HepG2 (cell line): Measurements from ENCODE around the gene NUDT22. TPM values are rescaled to one million over a fixed set of nuclear protein-coding genes. Genes with fewer than 3 reads are reported as not detected.

ENCODE experiments used
- CEBPG ChIP-seq: IDR thresholded peaks from 2 replicates; pipeline ENCODE4 v1.6.1; 2016
- CREBL2 ChIP-seq: sonication (generic); formaldehyde crosslinking; IDR thresholded peaks from 2 replicates; pipeline ENCODE4 v1.8.1; 2023; ENCODE audit warnings: missing genetic modification reagents, mild to moderate bottlenecking, borderline replicate concordance
- HNF1B ChIP-seq: sonication (generic); formaldehyde crosslinking; IDR thresholded peaks from 2 replicates; pipeline ENCODE4 v1.5.1; 2020; ENCODE audit warnings: mild to moderate bottlenecking, moderate library complexity, missing genetic modification reagents
- KLF15 ChIP-seq: sonication (generic); formaldehyde crosslinking; IDR thresholded peaks from 2 replicates; pipeline ENCODE4 v1.8.1; 2023; ENCODE audit warnings: borderline replicate concordance, mild to moderate bottlenecking, inconsistent platforms, missing genetic modification reagents, mixed read lengths
- MIER2 ChIP-seq: IDR thresholded peaks from 2 replicates; pipeline ENCODE4 v1.6.1; 2016; ENCODE audit warnings: missing biosample characterization, missing genetic modification reagents
- NKX3-1 ChIP-seq: sonication (generic); formaldehyde crosslinking; IDR thresholded peaks from 2 replicates; pipeline ENCODE4 v1.5.0; 2020; ENCODE audit warnings: missing genetic modification reagents
- SALL2 ChIP-seq: sonication (generic); formaldehyde crosslinking; IDR thresholded peaks from 2 replicates; pipeline ENCODE4 v1.8.1; 2023; ENCODE audit warnings: mild to moderate bottlenecking, missing genetic modification reagents, inconsistent platforms
- SOX13 ChIP-seq, 3 experiments: fragments of 450-650 bp in 1 of 3; sonication (generic) in 1 of 3; formaldehyde crosslinking in 1 of 3; IDR thresholded peaks in 2 of 3; conservative IDR thresholded peaks in 1 of 3; 2 replicates each; pipeline versions ENCODE4 v1.5.0 to v1.6.1; 2016 to 2020; ENCODE audit warnings: antibody characterized with exemption in 1 of 3, mild to moderate bottlenecking in 1 of 3, missing compliant biosample characterization in 1 of 3, missing genetic modification reagents in 1 of 3, moderate library complexity in 1 of 3
- SP5 ChIP-seq: IDR thresholded peaks from 2 replicates; pipeline ENCODE4 v1.6.1; 2016; ENCODE audit warnings: low read depth, borderline replicate concordance
- STAG1 ChIP-seq: sonication (generic); formaldehyde crosslinking; IDR thresholded peaks from 2 replicates; pipeline ENCODE4 v1.4.0; 2020; ENCODE audit warnings: missing genetic modification reagents
- THYN1 ChIP-seq: sonication (generic); formaldehyde crosslinking; IDR thresholded peaks from 2 replicates; pipeline ENCODE4 v1.8.1; 2023; ENCODE audit warnings: low read depth, mild to moderate bottlenecking, moderate library complexity, missing genetic modification reagents, borderline replicate concordance
- ZFYVE20 ChIP-seq: sonication (generic); formaldehyde crosslinking; IDR thresholded peaks from 2 replicates; pipeline ENCODE4 v1.8.0; 2023; ENCODE audit warnings: low read depth, mild to moderate bottlenecking, moderate library complexity, missing genetic modification reagents, borderline replicate concordance
- ZNF446 ChIP-seq: sonication (generic); formaldehyde crosslinking; IDR thresholded peaks from 2 replicates; pipeline ENCODE4 v1.5.0; 2020; ENCODE audit warnings: mild to moderate bottlenecking, missing genetic modification reagents
- ZNF790 ChIP-seq: sonication (generic); formaldehyde crosslinking; IDR thresholded peaks from 2 replicates; pipeline ENCODE4 v1.8.0; 2022; ENCODE audit warnings: missing genetic modification reagents, mild to moderate bottlenecking, borderline replicate concordance
- ZSCAN22 ChIP-seq: sonication (generic); formaldehyde crosslinking; IDR thresholded peaks from 2 replicates; pipeline ENCODE4 v1.4.0; 2020; ENCODE audit warnings: mild to moderate bottlenecking, missing genetic modification reagents
- ZSCAN31 ChIP-seq: sonication (generic); formaldehyde crosslinking; IDR thresholded peaks from 2 replicates; pipeline ENCODE4 v1.5.0; 2020; ENCODE audit warnings: low read depth, mild to moderate bottlenecking, missing genetic modification reagents
- polyA plus RNA-seq, 8 experiments: library from polyadenylated mRNA; depleted of rRNA in 3 of 8; stranded (reverse) in 7 of 8; unstranded in 1 of 8; fragments of >200 nt; fragmentation: Illumina TruSeq in 4 of 8; extraction: Trizol in 4 of 8; gene quantifications; 2 replicates each; pipeline versions ENCODE4 v1.2.1 to v1.2.3, GENCODE V29; 2011 to 2016; ENCODE audit warnings: low read depth in 4 of 8, missing spikeins in 1 of 8, mixed read lengths in 1 of 8; ENCODE audit not compliant: insufficient read depth in 1 of 8
- total RNA-seq, 5 experiments: library from RNA; depleted of rRNA; stranded (reverse); fragments of >200 nt; fragmentation: Illumina TruSeq; extraction: Trizol; gene quantifications; 2 replicates each; pipeline ENCODE4 v1.2.3, GENCODE V29; 2016; ENCODE audit warnings: low read depth in 1 of 5
- TF ChIP-seq, protein P1 (sequence below), 2 experiments: sonication (generic) in 1 of 2; formaldehyde crosslinking in 1 of 2; IDR thresholded peaks; 2 replicates each; pipeline versions ENCODE4 v1.6.1 to v1.9.0; 2014 to 2022; ENCODE audit warnings: antibody characterized with exemption in 1 of 2, borderline replicate concordance in 1 of 2, inconsistent platforms in 1 of 2, low read depth in 1 of 2, missing genetic modification reagents in 1 of 2

Gene NUDT22
- total and polyA plus RNA-seq, 2 of the 13 experiments (the other 11 are each of a cell fraction or from before 2014, with no cell fraction given), result 33.5 to 39.8 TPM

- TF ChIP-seq CREBL2 (CRISPR knock-in tag) (no peak), ZSCAN31 (CRISPR knock-in tag) (no peak), KLF15 (CRISPR knock-in tag) (no peak), SALL2 (CRISPR knock-in tag) (no peak), CEBPG (CRISPR knock-in tag) (no peak), ZNF790 (CRISPR knock-in tag) (no peak), MIER2 (CRISPR knock-in tag) (no peak), STAG1 (CRISPR knock-in tag) (no peak), THYN1 (CRISPR knock-in tag) (no peak), NKX3-1 (no peak), SP5 (CRISPR knock-in tag) (no peak), HNF1B (CRISPR knock-in tag) (no peak; the same call in 1 of the 2 replicates), ZFYVE20 (CRISPR knock-in tag) (no peak), ZSCAN22 (CRISPR knock-in tag) (no peak), SOX13 (IDR thresholded peaks at IDR 0.05) (no peak), SOX13 (CRISPR knock-in tag; conservative IDR thresholded peaks at IDR 0.05 in 1 of 2, IDR thresholded peaks at IDR 0.05 in 1 of 2) (no peak), ZNF446 (CRISPR knock-in tag) (no peak)
- TF ChIP-seq, protein P1, sequence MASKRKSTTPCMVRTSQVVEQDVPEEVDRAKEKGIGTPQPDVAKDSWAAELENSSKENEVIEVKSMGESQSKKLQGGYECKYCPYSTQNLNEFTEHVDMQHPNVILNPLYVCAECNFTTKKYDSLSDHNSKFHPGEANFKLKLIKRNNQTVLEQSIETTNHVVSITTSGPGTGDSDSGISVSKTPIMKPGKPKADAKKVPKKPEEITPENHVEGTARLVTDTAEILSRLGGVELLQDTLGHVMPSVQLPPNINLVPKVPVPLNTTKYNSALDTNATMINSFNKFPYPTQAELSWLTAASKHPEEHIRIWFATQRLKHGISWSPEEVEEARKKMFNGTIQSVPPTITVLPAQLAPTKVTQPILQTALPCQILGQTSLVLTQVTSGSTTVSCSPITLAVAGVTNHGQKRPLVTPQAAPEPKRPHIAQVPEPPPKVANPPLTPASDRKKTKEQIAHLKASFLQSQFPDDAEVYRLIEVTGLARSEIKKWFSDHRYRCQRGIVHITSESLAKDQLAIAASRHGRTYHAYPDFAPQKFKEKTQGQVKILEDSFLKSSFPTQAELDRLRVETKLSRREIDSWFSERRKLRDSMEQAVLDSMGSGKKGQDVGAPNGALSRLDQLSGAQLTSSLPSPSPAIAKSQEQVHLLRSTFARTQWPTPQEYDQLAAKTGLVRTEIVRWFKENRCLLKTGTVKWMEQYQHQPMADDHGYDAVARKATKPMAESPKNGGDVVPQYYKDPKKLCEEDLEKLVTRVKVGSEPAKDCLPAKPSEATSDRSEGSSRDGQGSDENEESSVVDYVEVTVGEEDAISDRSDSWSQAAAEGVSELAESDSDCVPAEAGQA (IDR thresholded peaks at IDR 0.05; ENCODE audit: low read depth), result no peak
- TF ChIP-seq, protein P1 (CRISPR knock-in tag; IDR thresholded peaks at IDR 0.05; ENCODE audit: borderline replicate concordance), result no peak
These were observed 19.9 kb downstream of the NUDT22 start (continued) for GRCh38 chr11:64245797-64246620.
